Loucy (cell line): ENCODE results near the gene LPGAT1.

Experiments
- EZH2phosphoT487 ChIP-seq: fragments of 200-600 bp; IDR thresholded peaks from 2 replicates; pipeline ENCODE4 v1.6.1; 2018; ENCODE audit warnings: antibody characterized with exemption, mild to moderate bottlenecking, moderate library complexity, borderline replicate concordance
- TF ChIP-seq, protein P1 (sequence below): fragments of 200-600 bp; sonication (generic); conservative IDR thresholded peaks from 2 replicates; pipeline ENCODE4 v1.5.1; 2014; ENCODE audit warnings: mild to moderate bottlenecking, antibody characterized with exemption, low read length

DNA sequence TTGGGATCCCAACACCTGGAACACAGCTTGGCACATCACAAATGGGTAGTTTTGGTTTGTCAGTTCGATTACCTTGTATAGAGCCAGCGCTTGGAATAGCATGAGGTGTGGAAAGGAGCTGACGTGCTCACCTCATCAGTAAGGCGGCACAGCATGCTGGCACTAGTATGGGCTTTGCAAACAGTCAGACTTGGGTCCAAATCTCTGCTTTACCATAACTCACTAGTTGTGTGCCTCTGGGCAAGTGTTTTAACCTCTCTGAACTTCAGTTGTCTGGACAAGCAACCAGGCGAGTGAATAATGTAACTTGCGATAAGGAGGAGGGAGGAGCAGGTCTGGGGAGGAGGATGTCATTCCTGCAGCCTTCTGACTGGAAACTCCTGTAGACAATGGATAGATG lies 128.8 kb downstream of the LPGAT1 start:
- TF ChIP-seq, protein P1, sequence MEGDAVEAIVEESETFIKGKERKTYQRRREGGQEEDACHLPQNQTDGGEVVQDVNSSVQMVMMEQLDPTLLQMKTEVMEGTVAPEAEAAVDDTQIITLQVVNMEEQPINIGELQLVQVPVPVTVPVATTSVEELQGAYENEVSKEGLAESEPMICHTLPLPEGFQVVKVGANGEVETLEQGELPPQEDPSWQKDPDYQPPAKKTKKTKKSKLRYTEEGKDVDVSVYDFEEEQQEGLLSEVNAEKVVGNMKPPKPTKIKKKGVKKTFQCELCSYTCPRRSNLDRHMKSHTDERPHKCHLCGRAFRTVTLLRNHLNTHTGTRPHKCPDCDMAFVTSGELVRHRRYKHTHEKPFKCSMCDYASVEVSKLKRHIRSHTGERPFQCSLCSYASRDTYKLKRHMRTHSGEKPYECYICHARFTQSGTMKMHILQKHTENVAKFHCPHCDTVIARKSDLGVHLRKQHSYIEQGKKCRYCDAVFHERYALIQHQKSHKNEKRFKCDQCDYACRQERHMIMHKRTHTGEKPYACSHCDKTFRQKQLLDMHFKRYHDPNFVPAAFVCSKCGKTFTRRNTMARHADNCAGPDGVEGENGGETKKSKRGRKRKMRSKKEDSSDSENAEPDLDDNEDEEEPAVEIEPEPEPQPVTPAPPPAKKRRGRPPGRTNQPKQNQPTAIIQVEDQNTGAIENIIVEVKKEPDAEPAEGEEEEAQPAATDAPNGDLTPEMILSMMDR: no peak
- TF ChIP-seq EZH2phosphoT487: no peak
